OCI-LY3 (cell line): ENCODE data around the gene PDGFC.
A peak's percentile ranks its signal among the peaks of the same experiment; 100 is the strongest.

Source experiments
- H2AFZ ChIP-seq: fragments of 200-600, 300-600 bp; shearing (Covaris generic); 2 replicates; pipeline ENCODE4 v1.6.0; 2014; ENCODE audit warnings: antibody characterized with exemption, low read depth, low read length
- H3K27ac ChIP-seq: fragments of 200-600, 300-600 bp; sonication (generic); 2 replicates; pipeline ENCODE4 v1.5.1; 2014; ENCODE audit warnings: mild to moderate bottlenecking, low read length, moderate library complexity, mixed read lengths
- H3K27me3 ChIP-seq: fragments of 200-600, 300-600 bp; sonication (generic); 2 replicates; pipeline ENCODE4 v1.6.1; 2014; ENCODE audit warnings: low read depth, low read length, mixed read lengths
- H3K36me3 ChIP-seq: fragments of 200-600, 300-600 bp; sonication (generic); replicated peaks from 2 replicates; pipeline ENCODE3; 2014; ENCODE audit warnings: low read depth, low read length, mixed read lengths
- H3K4me1 ChIP-seq: fragments of 300-600, 200-600 bp; sonication (generic); 2 replicates; pipeline ENCODE4 v1.6.1; 2014; ENCODE audit warnings: low read length, mixed read lengths
- H3K4me2 ChIP-seq: fragments of 200-600, 300-600 bp; sonication (generic); 2 replicates; pipeline ENCODE4 v1.6.1; 2014; ENCODE audit warnings: low read length, mixed read lengths
- H3K4me3 ChIP-seq: fragments of 300-600, 200-600 bp; sonication (generic); 2 replicates; pipeline ENCODE4 v1.5.1; 2014; ENCODE audit warnings: antibody characterized with exemption, mild to moderate bottlenecking, low read length, moderate library complexity
- H3K79me2 ChIP-seq: fragments of 300-600, 200-600 bp; shearing (Covaris generic); 2 replicates; pipeline ENCODE4 v1.6.1; 2014; ENCODE audit warnings: mild to moderate bottlenecking, low read length, mixed read lengths
- H3K9ac ChIP-seq: fragments of 300-600, 200-600 bp; shearing (Covaris generic); 2 replicates; pipeline ENCODE4 v1.6.0; 2014; ENCODE audit warnings: mild to moderate bottlenecking, low read length, moderate library complexity
- H3K9me3 ChIP-seq: fragments of 200-600, 300-600 bp; shearing (Covaris generic); 2 replicates; pipeline ENCODE4 v1.6.1; 2014; ENCODE audit warnings: low read length, mixed read lengths; ENCODE audit not compliant: insufficient read depth
- H4K20me1 ChIP-seq: fragments of 200-600, 300-600 bp; sonication (generic); 2 replicates; pipeline ENCODE4 v1.6.1; 2016; ENCODE audit warnings: low read length, mixed read lengths; ENCODE audit not compliant: insufficient read depth
- EZH2phosphoT487 ChIP-seq: fragments of 200-600 bp; shearing (Covaris generic); IDR thresholded peaks from 2 replicates; pipeline ENCODE4 v1.6.1; 2018; ENCODE audit warnings: antibody characterized with exemption, mixed run types, low read depth
- TF ChIP-seq, protein P1 (sequence below): fragments of 200-600, 300-600 bp; sonication (generic); IDR thresholded peaks from 2 replicates; pipeline ENCODE4 v1.5.1; 2014; ENCODE audit warnings: antibody characterized with exemption, low read length, low read depth

Gene PDGFC

DNA sequence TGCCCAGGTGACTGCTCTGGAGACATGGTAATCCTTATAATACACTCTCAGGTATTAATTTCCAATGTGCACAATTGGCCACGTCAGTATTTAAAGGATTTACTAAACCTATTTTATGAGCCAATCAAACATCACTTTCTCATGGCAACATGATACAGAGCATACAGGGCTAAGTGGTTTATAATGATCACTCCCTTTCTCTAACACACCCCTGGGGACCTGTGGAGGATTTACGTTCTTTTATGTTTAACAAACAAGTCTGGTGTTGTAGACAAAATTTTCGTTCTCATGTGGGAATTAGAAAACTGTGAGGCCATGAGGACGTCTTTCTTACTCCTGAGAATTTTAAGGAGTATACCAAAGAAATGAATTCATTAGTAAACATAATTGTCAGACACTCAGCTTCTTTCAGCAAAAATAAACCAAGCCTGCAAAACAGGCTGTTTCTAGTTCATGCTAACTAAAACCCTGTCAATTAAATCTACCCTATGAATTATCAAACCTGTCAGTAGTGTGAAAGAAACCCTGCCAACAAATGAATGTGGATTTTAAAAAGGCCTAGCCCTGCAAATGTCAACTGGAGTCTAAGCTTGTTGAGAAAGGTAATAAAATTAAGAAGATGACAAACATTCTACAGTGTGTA lies 155.8 kb downstream of the PDGFC start:
- Histone ChIP-seq H3K79me2 (no peaks in the 10 kb centered on the region), H2AFZ (peak overlapping the region; percentile 71), H3K4me2 (no peak overlapping the region), H3K27ac (no peak overlapping the region), H3K9me3 (no peaks in the 10 kb centered on the region), H3K36me3 (no peaks in the 10 kb centered on the region), H3K4me1 (no peaks in the 10 kb centered on the region), H3K4me3 (no peak overlapping the region), H3K27me3 (no peaks in the 10 kb centered on the region), H4K20me1 (no peaks in the 10 kb centered on the region), H3K9ac (no peak overlapping the region)
- no peak for TF ChIP-seq EZH2phosphoT487
- TF ChIP-seq, protein P1, sequence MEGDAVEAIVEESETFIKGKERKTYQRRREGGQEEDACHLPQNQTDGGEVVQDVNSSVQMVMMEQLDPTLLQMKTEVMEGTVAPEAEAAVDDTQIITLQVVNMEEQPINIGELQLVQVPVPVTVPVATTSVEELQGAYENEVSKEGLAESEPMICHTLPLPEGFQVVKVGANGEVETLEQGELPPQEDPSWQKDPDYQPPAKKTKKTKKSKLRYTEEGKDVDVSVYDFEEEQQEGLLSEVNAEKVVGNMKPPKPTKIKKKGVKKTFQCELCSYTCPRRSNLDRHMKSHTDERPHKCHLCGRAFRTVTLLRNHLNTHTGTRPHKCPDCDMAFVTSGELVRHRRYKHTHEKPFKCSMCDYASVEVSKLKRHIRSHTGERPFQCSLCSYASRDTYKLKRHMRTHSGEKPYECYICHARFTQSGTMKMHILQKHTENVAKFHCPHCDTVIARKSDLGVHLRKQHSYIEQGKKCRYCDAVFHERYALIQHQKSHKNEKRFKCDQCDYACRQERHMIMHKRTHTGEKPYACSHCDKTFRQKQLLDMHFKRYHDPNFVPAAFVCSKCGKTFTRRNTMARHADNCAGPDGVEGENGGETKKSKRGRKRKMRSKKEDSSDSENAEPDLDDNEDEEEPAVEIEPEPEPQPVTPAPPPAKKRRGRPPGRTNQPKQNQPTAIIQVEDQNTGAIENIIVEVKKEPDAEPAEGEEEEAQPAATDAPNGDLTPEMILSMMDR: no peak

- no peak for TF ChIP-seq EZH2phosphoT487
- TF ChIP-seq, protein P1: no peak
- no peaks in the 10 kb centered on the region for H3K9me3 ChIP-seq
- H3K27me3 ChIP-seq: no peaks in the 10 kb centered on the region
- H2AFZ ChIP-seq: no peak overlapping the region
- H4K20me1 ChIP-seq: no peaks in the 10 kb centered on the region
- no peak overlapping the region for H3K9ac ChIP-seq
- no peak overlapping the region for H3K4me2 ChIP-seq
- no peak overlapping the region for H3K27ac ChIP-seq
- H3K4me3 ChIP-seq: no peak overlapping the region
- no peaks in the 10 kb centered on the region for H3K79me2 ChIP-seq
- no peaks in the 10 kb centered on the region for H3K4me1 ChIP-seq
- H3K36me3 ChIP-seq: no peaks in the 10 kb centered on the region
These were observed 159.6 kb downstream of the PDGFC start for GRCh38 chr4:156811963-156812362.

DNA sequence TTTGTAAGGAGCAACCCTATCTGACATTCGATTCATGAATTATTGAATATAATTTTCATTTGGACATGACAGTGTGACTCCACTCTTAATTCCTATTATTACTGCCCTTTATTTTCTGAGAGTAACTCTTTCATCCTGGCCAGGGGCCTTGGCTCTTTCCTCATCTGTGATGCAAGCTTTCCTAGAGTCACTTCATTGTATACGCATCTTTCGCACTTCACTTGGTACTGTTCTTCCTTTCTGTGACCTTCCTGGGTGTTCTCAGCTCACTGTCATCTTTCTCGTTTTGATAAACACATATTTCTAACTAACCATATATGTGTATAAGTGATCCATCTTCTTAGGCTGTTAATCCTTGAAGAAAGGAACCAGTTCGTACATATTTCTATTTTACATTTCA lies 160.3 kb downstream of the PDGFC start:
- Histone ChIP-seq H3K4me3 (no peak overlapping the region), H3K27me3 (no peaks in the 10 kb centered on the region), H3K79me2 (no peaks in the 10 kb centered on the region), H3K4me2 (no peak overlapping the region), H3K9me3 (no peaks in the 10 kb centered on the region), H2AFZ (no peak overlapping the region), H4K20me1 (no peaks in the 10 kb centered on the region), H3K4me1 (no peaks in the 10 kb centered on the region), H3K27ac (no peak overlapping the region), H3K36me3 (no peaks in the 10 kb centered on the region), H3K9ac (no peak overlapping the region)
- TF ChIP-seq, protein P1: no peak
- TF ChIP-seq EZH2phosphoT487: no peak

DNA sequence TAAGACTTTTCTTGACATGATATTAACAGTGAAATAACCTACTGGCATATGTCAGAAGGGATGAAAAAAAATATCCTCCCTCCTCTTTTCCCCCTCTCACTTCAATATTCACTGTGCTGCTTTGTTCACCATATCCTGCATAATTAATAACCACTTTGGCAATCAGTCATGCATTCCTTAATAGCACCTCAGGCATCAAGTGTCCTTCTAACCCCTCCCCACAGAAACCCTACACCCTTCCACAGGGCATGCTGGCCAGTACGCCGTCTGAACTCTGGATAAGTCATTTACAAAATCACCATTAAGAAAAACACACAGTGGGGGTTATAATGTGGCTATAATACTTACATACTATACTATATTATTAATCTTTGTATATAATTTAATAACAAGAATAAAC lies 165.9 kb downstream of the PDGFC start:
- no peak overlapping the region for H3K9ac ChIP-seq
- no peaks in the 10 kb centered on the region for H3K9me3 ChIP-seq
- H3K36me3 ChIP-seq: no peaks in the 10 kb centered on the region
- no peak overlapping the region for H3K4me2 ChIP-seq
- H2AFZ ChIP-seq: no peak overlapping the region
- H3K4me3 ChIP-seq: no peak overlapping the region
- TF ChIP-seq, protein P1: no peak
- no peak for TF ChIP-seq EZH2phosphoT487
- no peak overlapping the region for H3K27ac ChIP-seq
- H3K27me3 ChIP-seq: no peaks in the 10 kb centered on the region
- H3K4me1 ChIP-seq: peaks cover 11% of the 10 kb centered on the region
- H4K20me1 ChIP-seq: no peaks in the 10 kb centered on the region
- no peaks in the 10 kb centered on the region for H3K79me2 ChIP-seq
